Neuron (in vitro differentiated cells): ENCODE measurements around the gene MRPL21.

Source experiments
- H2AFZ ChIP-seq: one replicate; pipeline ENCODE4 v1.6.1; 2013; ENCODE audit warnings: low read depth, mild to moderate bottlenecking, inconsistent platforms, low read length, moderate library complexity
- H3K27me3 ChIP-seq: one replicate; pipeline ENCODE4 v1.6.1; 2013; ENCODE audit warnings: low read length; ENCODE audit not compliant: insufficient read depth
- H3K36me3 ChIP-seq: one replicate; pipeline ENCODE4 v1.6.1; 2013; ENCODE audit warnings: low read length; ENCODE audit not compliant: insufficient read depth
- H3K4me1 ChIP-seq: one replicate; pipeline ENCODE4 v1.6.1; 2013; ENCODE audit warnings: low read length; ENCODE audit not compliant: insufficient read depth
- H3K4me3 ChIP-seq: 2 replicates; pipeline ENCODE4 v1.5.1; 2013; ENCODE audit warnings: mild to moderate bottlenecking, low read length, moderate library complexity
- H3K9me3 ChIP-seq: one replicate; pipeline ENCODE4 v1.6.1; 2013; ENCODE audit warnings: low read length

Gene MRPL21

DNA sequence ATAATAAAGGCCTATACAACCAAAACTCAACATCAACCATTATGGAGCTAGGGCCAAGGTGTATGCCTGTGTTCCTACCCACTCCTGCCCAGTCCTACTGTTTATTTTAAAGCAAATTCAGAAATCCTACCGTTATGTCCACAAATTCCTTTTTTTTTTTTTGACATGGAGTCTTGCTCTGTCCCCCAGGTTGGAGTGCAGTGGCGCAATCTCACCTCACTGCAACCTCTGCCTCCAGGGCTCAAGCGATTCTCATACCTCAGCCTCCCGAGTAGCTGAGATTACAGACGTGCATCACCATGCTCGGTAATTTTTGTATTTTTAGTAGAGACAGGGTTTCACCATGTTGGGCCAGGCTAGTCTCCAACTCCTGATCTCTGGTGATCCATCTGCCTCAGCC lies 58.8 kb downstream of the MRPL21 start:
- H3K27me3 ChIP-seq: peaks cover 62% of the 10 kb centered on the region
- H3K4me3 ChIP-seq: no peak overlapping the region
- H3K36me3 ChIP-seq: no peaks in the 10 kb centered on the region
- no peak overlapping the region for H2AFZ ChIP-seq
- H3K9me3 ChIP-seq: no peaks in the 10 kb centered on the region
- peaks cover 18% of the 10 kb centered on the region for H3K4me1 ChIP-seq

GRCh38 chr11:68844376-68844775 lies 59.3 kb downstream of the MRPL21 start:
- Histone ChIP-seq H3K27me3 (peaks cover 62% of the 10 kb centered on the region), H3K36me3 (no peaks in the 10 kb centered on the region), H3K9me3 (no peaks in the 10 kb centered on the region), H2AFZ (peak overlapping the region; percentile 60), H3K4me1 (peaks cover 23% of the 10 kb centered on the region), H3K4me3 (no peak overlapping the region)

DNA sequence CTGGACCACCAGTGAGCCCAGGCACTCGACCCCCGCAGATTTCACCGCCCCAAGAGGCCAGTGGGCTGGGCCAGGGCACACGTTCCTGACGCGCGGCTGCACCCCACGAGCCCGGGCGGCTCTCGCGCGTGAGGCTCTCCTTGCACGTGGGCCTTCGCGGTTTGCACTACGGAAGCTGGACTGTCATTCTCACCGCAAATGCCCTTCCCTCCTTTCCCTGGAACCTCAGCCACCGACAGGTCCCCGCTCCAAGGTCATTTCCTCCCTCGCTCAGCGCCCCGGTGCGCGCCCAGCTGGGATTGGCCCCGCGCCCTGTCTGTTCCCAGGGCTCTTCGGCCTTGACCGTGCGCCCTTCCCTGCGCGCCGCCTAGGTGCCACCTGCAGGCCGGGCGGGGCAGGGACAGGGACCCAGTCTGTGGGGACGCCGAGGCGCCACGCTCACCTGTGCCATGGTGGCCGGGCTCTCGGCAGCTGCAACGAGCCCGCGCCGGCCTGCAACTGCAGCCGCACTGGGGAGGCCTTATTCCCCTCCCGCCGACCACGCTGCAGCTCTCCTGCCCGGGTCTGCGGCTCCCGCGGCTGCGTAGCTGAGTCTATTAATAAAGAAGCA lies 59.8 kb downstream of the MRPL21 start:
- Histone ChIP-seq H3K36me3 (no peaks in the 10 kb centered on the region), H3K9me3 (no peaks in the 10 kb centered on the region), H2AFZ (peak overlapping the region; percentile 60), H3K27me3 (peaks cover 62% of the 10 kb centered on the region), H3K4me1 (peaks cover 24% of the 10 kb centered on the region), H3K4me3 (peak overlapping the region; percentile 20)

- Histone ChIP-seq H3K4me3 (no peak overlapping the region), H3K9me3 (no peaks in the 10 kb centered on the region), H2AFZ (no peak overlapping the region), H3K4me1 (peaks cover 27% of the 10 kb centered on the region), H3K27me3 (peaks cover 58% of the 10 kb centered on the region), H3K36me3 (no peaks in the 10 kb centered on the region)
Measured at GRCh38 chr11:68843052-68843561, 60.5 kb downstream of the MRPL21 start.

GRCh38 chr11:68842427-68843051 lies 61.1 kb downstream of the MRPL21 start:
- peak overlapping the region; percentile 61 for H3K4me3 ChIP-seq

GRCh38 chr11:68841718-68842426 lies 61.8 kb downstream of the MRPL21 start, which contains the start of gene CPT1A:
Gene CPT1A, minus strand, starts transcription at chr11:68841916. Its CDS starts 26,442 bp downstream, at chr11:68815474.
- Histone ChIP-seq H2AFZ (no peak within 1 kb of the TSS), H3K36me3 (no peaks in the 10 kb centered on the region), H3K4me1 (peaks cover 27% of the 10 kb centered on the region), H3K4me3 (peak within 1 kb of the TSS; percentile 61), H3K9me3 (no peaks in the 10 kb centered on the region), H3K27me3 (peaks cover 48% of the 10 kb centered on the region)

More at GRCh38 chr11:68842427-68843051, 61.1 kb downstream of the MRPL21 start:
- Histone ChIP-seq H2AFZ (no peak overlapping the region), H3K27me3 (peaks cover 53% of the 10 kb centered on the region), H3K9me3 (no peaks in the 10 kb centered on the region), H3K4me1 (peaks cover 27% of the 10 kb centered on the region), H3K36me3 (no peaks in the 10 kb centered on the region)
